ENCODE data around the gene ACTL6B.

Gene ACTL6B

GRCh38 chr7:100599911-100600729 lies 56.1 kb downstream of the ACTL6B start:
- DNase-seq: no peak

- no peak for DNase-seq
Observed at GRCh38 chr7:100598425-100598824, 57.8 kb downstream of the ACTL6B start.

- DNase-seq: no peak
Observed at GRCh38 chr7:100595188-100595587, 61.1 kb downstream of the ACTL6B start.
